ENCODE results near the gene MGP.
A peak's percentile ranks its signal among the peaks of the same experiment; 100 is the strongest.

The MGP gene
- 0 to 0.78 (median 0.11) reads per million in 9 experiments for total RNA-seq

DNA sequence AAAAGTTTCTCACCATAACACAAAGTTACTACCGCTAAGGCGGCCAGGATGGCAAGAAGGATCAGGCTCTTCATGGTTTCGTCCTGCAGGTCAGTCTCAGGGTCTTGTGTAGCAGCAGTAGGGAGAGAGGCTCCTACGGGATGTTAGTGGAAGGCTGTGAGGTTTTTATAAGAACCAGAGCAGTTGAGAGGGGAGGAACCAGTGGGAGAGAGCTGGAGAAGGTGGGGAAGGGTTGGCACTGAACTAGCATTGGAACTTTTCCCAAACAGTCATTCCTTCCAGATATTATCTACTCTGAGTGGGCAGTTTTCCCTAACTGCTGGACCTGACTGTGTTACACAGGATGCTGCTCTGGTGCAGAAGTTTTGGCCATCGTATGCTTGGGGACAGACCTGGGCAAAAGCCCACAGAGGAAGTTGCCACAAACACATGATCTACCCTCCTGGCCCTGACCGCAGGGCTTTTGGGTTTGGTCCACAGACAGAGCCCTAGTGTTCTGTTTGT lies at the start of gene MGP:
Gene MGP (minus strand): TSS at position 137 of the 504 bp plus-strand sequence. CDS start 63 bp downstream, at position 74.
- Mint-ChIP-seq H3K4me1 (ENCODE audit: low read depth in 2 of 2) (peaks cover 13 to 24% of the 10 kb centered on the region in 2 donors), H3K27ac (peak within 1 kb of the TSS in 1 of 2 donors; percentile 56), H3K4me3 (peak within 1 kb of the TSS; percentile 28 to 54), H3K27me3 (peaks cover 33 to 35% of the 10 kb centered on the region in 2 donors), H3K9me3 (no peaks in the 10 kb centered on the region), H3K36me3 (ENCODE audit: insufficient read depth) (peaks cover 6% of the 10 kb centered on the region)
- no peak for ATAC-seq (replicated peaks)
- DNase-seq: no peak

DNA sequence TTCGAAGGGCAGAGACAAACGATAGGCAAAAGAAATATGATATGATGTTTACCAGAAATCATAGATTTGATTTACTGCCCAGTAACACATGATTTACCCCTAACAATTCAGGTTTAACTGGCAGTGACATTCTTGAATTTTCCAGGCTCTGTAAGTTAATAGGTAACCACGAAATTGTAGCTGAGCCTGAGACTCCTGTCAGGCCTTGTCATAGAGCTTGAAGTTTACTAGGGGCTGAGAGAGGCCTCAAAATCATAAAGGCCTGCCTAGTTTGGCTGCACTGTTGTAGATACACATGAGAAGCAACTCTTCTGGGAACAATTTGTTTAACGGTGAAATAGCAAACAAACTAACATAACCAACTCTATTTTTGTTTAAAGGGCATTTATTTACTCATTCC lies 49.4 kb upstream of the MGP start:
- H3K36me3 Mint-ChIP-seq (ENCODE audit: insufficient read depth): peaks cover 72% of the 10 kb centered on the region
- DNase-seq (no peak), ATAC-seq (replicated peaks) (no peak)
- no peak overlapping the region for H3K4me3 Mint-ChIP-seq
- H3K9me3 Mint-ChIP-seq: no peaks in the 10 kb centered on the region
- H3K4me1 Mint-ChIP-seq (ENCODE audit: low read depth in 2 of 2): peaks cover 22 to 31% of the 10 kb centered on the region in 2 donors
- H3K27me3 Mint-ChIP-seq: no peaks in the 10 kb centered on the region
- H3K27ac Mint-ChIP-seq: peak overlapping the region in 1 of 2 donors; percentile 76

DNA sequence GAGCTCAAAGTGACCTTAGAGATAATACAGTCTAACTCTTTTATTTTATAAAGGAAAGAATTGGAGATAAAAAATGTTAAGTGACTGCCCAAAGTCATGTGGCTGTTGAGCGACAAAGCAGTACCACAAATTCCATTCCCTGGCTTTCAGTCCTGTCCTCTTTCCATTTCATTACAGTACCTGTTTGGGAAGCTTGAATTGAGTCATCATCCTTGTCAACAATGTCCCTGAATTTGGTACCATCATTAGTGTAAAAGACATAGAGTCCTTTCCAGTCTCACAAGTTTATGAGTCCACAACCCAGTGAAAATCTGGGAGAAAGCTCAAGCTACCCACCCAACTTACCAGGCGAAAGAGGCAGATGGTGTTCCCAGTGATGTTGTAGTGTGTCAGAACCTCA lies 48.9 kb upstream of the MGP start:
- no peak overlapping the region for H3K4me3 Mint-ChIP-seq
- peaks cover 68% of the 10 kb centered on the region for H3K36me3 Mint-ChIP-seq (ENCODE audit: insufficient read depth)
- H3K9me3 Mint-ChIP-seq: no peaks in the 10 kb centered on the region
- H3K27me3 Mint-ChIP-seq: no peaks in the 10 kb centered on the region
- no peak for DNase-seq
- ATAC-seq (replicated peaks): no peak
- H3K27ac Mint-ChIP-seq: no peak overlapping the region
- peaks cover 18 to 26% of the 10 kb centered on the region in 2 donors for H3K4me1 Mint-ChIP-seq (ENCODE audit: low read depth in 2 of 2)

DNA sequence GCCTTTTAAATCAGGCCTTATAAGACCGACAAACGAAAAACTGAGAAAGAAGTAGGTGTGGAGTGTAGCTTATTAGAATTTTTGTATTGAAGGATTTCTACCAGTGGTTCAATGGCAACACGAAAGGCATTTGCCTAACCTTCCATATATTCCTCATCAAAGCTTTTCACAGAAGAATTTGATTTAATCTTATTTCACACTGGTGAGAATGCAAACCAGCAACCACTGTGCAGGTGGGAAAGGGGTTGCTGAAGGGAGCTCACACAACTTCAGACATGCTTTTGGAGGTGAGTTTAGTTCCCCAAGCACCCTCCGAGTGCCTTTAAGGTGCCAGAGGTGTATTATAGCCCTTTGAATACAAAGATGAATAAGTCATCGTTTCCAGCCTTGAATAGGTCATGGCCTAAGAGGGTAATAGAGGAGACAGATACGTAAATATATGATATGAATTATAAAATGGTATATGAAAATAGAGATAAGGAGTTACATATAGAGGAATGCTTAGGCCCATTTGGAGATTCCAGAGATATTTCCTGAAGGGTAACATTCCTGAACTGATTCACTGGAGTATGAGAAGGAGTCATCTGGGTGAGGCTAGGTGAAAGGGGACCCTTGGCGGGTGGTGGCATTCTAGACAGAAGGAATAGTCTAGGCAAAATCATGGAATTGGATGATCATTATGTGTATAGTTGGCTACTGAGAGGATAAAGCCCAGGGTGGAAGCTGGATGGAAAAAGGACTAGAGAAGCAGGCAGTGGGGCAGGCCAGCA lies 46.3 kb upstream of the MGP start:
- Mint-ChIP-seq H3K4me3 (no peak overlapping the region), H3K4me1 (ENCODE audit: low read depth in 2 of 2) (peaks cover 2 to 7% of the 10 kb centered on the region in 2 donors), H3K36me3 (ENCODE audit: insufficient read depth) (peaks cover 71% of the 10 kb centered on the region), H3K9me3 (no peaks in the 10 kb centered on the region), H3K27me3 (no peaks in the 10 kb centered on the region), H3K27ac (no peak overlapping the region)
- ATAC-seq (replicated peaks) (no peak), DNase-seq (no peak)

DNA sequence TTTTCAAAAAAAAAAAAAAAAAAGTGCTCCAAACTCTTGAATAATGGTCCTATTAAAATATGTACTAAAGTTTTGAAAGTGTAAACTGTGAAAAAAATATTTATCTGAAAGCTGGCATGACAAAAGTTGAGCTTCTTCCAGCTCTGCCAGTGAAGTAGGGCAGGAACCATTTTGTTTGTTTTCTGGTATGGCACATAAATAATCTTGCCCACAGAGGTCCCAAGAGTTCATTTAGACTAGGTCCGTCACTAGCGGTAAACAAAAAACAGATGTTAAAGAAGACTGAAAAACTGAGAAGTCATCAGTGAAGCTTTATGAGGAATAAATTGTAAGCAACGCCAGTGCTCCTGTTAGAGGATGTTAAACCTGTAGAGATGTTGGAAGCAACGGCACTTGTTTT lies 45.7 kb upstream of the MGP start:
- DNase-seq (no peak), ATAC-seq (replicated peaks) (no peak)
- H3K4me1 Mint-ChIP-seq (ENCODE audit: low read depth in 2 of 2): peaks cover 2 to 12% of the 10 kb centered on the region in 2 donors
- H3K27ac Mint-ChIP-seq: no peak overlapping the region
- no peak overlapping the region for H3K4me3 Mint-ChIP-seq
- H3K36me3 Mint-ChIP-seq (ENCODE audit: insufficient read depth): peaks cover 69% of the 10 kb centered on the region
- no peaks in the 10 kb centered on the region for H3K27me3 Mint-ChIP-seq
- no peaks in the 10 kb centered on the region for H3K9me3 Mint-ChIP-seq

DNA sequence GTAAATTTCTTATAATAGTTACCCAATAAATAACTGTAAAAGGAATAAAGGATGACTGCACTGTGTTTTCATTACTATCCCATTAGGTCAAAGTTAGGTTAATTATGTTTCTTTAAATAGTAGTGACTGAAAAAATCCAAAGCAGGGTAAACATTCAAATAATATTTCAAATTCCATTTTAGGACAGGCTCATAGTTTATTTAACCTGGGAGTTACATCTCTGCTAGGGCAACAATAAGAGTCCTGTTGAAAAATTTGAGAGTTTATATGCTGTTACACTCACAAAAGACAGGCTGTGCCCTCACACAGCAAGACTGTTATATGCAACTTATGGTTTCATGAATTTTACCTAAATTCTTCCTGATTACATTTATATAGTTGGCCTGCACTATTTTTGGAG lies 44.6 kb upstream of the MGP start:
- Mint-ChIP-seq H3K4me1 (ENCODE audit: low read depth in 2 of 2) (peaks cover 2 to 12% of the 10 kb centered on the region in 2 donors), H3K9me3 (no peaks in the 10 kb centered on the region), H3K27me3 (no peaks in the 10 kb centered on the region), H3K4me3 (no peak overlapping the region), H3K27ac (no peak overlapping the region), H3K36me3 (ENCODE audit: insufficient read depth) (peaks cover 61% of the 10 kb centered on the region)
- no peak for DNase-seq
- ATAC-seq (replicated peaks): no peak

DNA sequence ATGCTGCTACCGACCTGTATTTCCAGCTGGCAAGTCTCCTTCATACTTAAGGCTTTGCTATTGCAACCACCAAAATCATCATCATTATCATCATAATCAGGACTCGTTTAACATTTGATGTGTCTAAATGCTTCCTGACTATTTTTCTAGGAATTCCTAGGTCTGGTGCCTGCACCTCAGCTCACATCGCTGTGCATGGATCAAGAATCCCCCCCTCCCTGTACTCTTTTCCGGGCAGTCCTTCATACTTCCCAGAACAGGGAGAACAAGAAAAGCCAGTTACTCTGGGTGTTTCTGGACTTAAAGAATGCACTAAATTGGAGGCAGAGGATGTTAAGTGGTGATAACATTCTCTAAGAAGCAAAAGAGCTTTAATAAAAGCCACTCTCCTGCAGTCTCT lies 43.3 kb upstream of the MGP start:
- ATAC-seq (replicated peaks) (no peak), DNase-seq (no peak)
- no peak overlapping the region for H3K4me3 Mint-ChIP-seq
- no peaks in the 10 kb centered on the region for H3K9me3 Mint-ChIP-seq
- H3K27me3 Mint-ChIP-seq: no peaks in the 10 kb centered on the region
- H3K27ac Mint-ChIP-seq: no peak overlapping the region
- H3K4me1 Mint-ChIP-seq (ENCODE audit: low read depth in 2 of 2): peaks cover 2 to 10% of the 10 kb centered on the region in 2 donors
- peaks cover 56% of the 10 kb centered on the region for H3K36me3 Mint-ChIP-seq (ENCODE audit: insufficient read depth)

DNA sequence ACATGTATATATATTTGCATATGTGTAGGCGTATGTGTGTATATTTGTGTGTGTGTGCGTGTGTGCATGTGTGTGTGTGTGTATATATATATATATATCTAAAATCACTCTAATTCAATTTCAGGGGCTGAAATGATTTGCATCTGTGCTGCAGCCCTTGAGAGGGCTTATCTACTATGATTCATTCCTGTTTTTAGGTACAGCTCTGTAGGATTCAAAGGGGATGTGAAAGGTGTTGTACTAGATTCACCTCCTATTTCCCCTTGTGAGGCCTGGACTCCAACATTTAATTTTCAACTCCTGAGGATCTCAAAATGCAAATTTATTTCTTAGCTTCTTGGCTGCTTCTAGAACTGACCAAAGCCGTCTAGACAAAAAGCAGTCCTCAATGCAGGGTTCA lies 41.6 kb upstream of the MGP start:
- Mint-ChIP-seq H3K27ac (peak overlapping the region in 1 of 2 donors; percentile 14), H3K36me3 (ENCODE audit: insufficient read depth) (peaks cover 43% of the 10 kb centered on the region)

DNA sequence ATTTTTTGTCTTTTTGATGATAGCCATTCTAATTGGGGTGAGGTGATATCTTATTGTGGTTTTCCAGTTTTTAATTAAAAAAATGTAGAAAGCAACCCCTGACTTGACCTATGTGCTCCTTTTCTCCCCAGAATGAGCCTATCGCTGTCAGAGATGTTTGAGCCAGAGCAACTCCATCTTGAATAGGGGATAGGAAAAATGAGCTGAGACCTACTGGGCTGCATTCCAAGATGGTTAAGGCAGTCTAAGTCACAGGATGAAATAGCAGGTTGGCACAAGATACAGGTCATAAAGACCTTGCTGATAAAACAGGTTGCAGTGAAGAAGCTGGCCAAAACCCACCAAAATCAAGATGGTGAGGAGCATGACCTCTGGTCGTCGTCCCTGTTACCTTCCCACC lies 38.9 kb upstream of the MGP start:
- no peak for ATAC-seq (replicated peaks)
- peaks cover 14 to 24% of the 10 kb centered on the region in 2 donors for H3K4me1 Mint-ChIP-seq (ENCODE audit: low read depth in 2 of 2)
- no peaks in the 10 kb centered on the region for H3K9me3 Mint-ChIP-seq
- H3K27ac Mint-ChIP-seq: no peak overlapping the region
- H3K36me3 Mint-ChIP-seq (ENCODE audit: insufficient read depth): peaks cover 32% of the 10 kb centered on the region
- H3K4me3 Mint-ChIP-seq: no peak overlapping the region
- no peak for DNase-seq
- H3K27me3 Mint-ChIP-seq: no peaks in the 10 kb centered on the region

More for the DNA sequence above, 41.6 kb upstream of the MGP start:
- H3K4me1 Mint-ChIP-seq (ENCODE audit: low read depth in 2 of 2): peaks cover 0 to 6% of the 10 kb centered on the region in 2 donors
- DNase-seq (no peak), ATAC-seq (replicated peaks) (no peak)
- H3K27me3 Mint-ChIP-seq: no peaks in the 10 kb centered on the region
- H3K9me3 Mint-ChIP-seq: no peaks in the 10 kb centered on the region
- no peak overlapping the region for H3K4me3 Mint-ChIP-seq

DNA sequence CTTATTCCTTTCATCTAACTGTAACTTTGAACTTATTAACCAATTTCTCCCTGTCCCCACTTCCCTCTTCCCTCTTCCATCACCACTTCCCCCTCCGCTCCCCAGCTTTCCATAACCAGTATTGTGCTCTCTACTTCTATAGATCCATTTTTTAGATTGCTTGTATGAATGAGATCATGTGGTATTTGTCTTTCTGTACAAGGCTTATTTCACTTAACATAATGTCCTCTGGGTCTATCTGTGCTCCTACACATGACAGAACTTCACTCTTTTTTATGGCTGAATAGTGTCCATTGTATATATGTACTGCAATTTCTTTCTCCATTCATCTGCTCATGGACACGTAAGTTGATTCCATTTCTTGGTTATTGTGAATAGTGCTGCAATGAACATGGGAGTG lies 38.3 kb upstream of the MGP start:
- ATAC-seq (replicated peaks) (no peak), DNase-seq (no peak)
- no peaks in the 10 kb centered on the region for H3K27me3 Mint-ChIP-seq
- H3K36me3 Mint-ChIP-seq (ENCODE audit: insufficient read depth): peaks cover 34% of the 10 kb centered on the region
- no peak overlapping the region for H3K4me3 Mint-ChIP-seq
- H3K27ac Mint-ChIP-seq: no peak overlapping the region
- no peaks in the 10 kb centered on the region for H3K9me3 Mint-ChIP-seq
- H3K4me1 Mint-ChIP-seq (ENCODE audit: low read depth in 2 of 2): peaks cover 14 to 24% of the 10 kb centered on the region in 2 donors

DNA sequence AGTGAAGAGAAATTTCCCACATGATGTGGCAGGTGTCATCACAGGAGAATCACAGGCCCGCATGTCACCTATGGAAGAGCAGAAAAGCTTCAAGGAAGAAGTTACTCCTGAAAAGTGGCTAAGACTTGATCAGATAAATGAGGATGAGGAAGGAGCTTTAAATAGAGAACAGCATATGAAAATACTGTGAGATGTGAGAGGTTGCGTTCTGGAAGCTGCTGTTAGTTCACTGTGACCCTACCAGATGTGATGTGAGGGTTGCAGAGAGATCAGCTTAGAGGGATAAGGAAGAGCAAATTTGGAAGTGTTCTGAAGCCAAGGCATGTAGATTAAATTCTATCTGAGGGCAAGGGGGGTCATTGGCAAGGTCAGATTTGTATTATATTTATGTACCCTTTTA lies 35.6 kb upstream of the MGP start:
- DNase-seq (no peak), ATAC-seq (replicated peaks) (no peak)
- Mint-ChIP-seq H3K36me3 (ENCODE audit: insufficient read depth) (peaks cover 33% of the 10 kb centered on the region), H3K27ac (peak overlapping the region; percentile 69 to 77), H3K27me3 (no peaks in the 10 kb centered on the region), H3K9me3 (no peaks in the 10 kb centered on the region), H3K4me3 (no peak overlapping the region), H3K4me1 (ENCODE audit: low read depth in 2 of 2) (peaks cover 14 to 18% of the 10 kb centered on the region in 2 donors)

DNA sequence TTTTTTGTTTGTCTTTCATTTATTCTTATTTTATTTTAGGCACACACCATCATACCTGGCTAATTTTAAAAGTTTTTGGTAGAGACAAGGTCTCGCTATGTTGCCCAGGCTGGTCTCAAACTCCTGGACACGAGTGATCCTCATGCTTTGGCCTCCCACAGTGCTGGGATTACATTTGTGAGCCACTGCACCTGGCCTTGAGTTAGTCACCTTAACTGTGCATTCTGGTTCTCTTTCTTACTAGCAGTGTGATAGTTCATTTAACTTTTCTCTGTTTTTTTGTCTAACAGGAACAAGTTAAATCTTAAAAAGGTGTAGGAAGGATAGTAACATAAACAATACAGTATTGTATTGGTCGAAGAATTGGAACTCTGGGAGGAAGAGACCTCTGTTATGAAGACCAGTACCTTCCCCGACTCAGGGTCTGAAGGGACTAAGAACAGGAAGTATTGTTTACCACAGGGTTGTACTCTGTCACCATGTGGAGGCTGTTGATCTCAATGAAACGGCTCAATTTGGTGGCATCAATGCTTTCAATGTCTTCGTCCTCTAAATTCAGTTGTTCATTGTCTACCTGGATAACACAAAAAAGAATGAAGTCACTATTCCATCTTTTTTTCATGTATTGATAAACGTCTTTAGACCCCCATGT lies 34.9 kb upstream of the MGP start:
- H3K4me1 Mint-ChIP-seq (ENCODE audit: low read depth in 2 of 2): peaks cover 14 to 18% of the 10 kb centered on the region in 2 donors
- H3K4me3 Mint-ChIP-seq: no peak overlapping the region
- H3K9me3 Mint-ChIP-seq: no peaks in the 10 kb centered on the region
- H3K27ac Mint-ChIP-seq: peak overlapping the region; percentile 69 to 77
- ATAC-seq (replicated peaks): peak; percentile 83
- H3K36me3 Mint-ChIP-seq (ENCODE audit: insufficient read depth): peaks cover 38% of the 10 kb centered on the region
- no peak for DNase-seq
- H3K27me3 Mint-ChIP-seq: no peaks in the 10 kb centered on the region

DNA sequence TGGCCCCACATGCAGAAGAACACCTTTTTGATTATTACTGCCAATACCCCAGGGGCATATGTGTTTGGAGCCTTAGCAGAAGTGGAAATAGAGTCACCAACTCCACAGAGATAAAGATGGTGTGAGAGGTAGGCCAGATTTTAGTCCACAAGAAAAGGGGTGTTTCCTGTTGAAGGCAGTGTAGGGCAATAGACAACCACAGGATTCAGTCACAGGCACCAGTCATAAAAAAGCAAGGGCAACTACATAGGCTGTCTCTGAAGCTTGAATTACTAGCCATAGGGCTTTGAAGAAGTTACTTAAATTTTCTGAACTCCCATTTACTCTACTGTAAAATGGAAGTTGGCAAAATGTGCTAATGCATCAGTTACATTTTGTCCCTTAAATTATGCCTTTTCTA lies 33.8 kb upstream of the MGP start:
- Mint-ChIP-seq H3K9me3 (no peaks in the 10 kb centered on the region), H3K36me3 (ENCODE audit: insufficient read depth) (peaks cover 50% of the 10 kb centered on the region), H3K4me3 (no peak overlapping the region), H3K27ac (peak overlapping the region; percentile 69 to 77), H3K27me3 (no peaks in the 10 kb centered on the region), H3K4me1 (ENCODE audit: low read depth in 2 of 2) (peaks cover 14 to 18% of the 10 kb centered on the region in 2 donors)
- no peak for DNase-seq
- ATAC-seq (replicated peaks): no peak

DNA sequence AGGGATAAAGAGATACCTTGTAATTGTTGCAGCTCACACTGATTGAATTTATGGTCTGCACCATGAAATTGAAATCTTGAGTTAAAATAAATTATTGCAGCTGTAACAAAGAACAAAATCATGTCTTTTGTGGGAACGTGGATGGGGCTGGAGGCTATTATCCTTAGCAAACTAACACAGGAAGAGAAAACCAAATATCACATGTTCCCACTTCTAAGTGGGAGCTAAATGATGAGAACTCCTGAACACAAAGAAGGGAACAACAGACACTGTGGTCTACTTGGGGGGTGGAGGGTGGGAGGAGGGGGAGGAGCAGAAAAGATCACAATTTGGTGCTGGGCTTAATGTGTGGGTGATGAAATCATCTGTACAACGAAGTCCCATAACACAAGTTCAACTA lies 30.1 kb upstream of the MGP start:
- Mint-ChIP-seq H3K9me3 (no peaks in the 10 kb centered on the region), H3K4me3 (no peak overlapping the region), H3K36me3 (ENCODE audit: insufficient read depth) (peaks cover 68% of the 10 kb centered on the region), H3K27ac (peak overlapping the region in 1 of 2 donors; percentile 47), H3K27me3 (no peaks in the 10 kb centered on the region), H3K4me1 (ENCODE audit: low read depth in 2 of 2) (peaks cover 8 to 14% of the 10 kb centered on the region in 2 donors)
- DNase-seq (no peak), ATAC-seq (replicated peaks) (no peak)

Data from effector memory CD8-positive, alpha-beta T cell (primary cell).